K562 treated with DMSO at 1 percent for 4 hours (cell line): ENCODE results near the gene FAM167B. TPM values are rescaled to one million over a fixed set of nuclear protein-coding genes. Genes with fewer than 3 reads are reported as not detected.

Source experiments
- total RNA-seq: library from RNA; unstranded; fragments of 300-600 nt; gene quantifications from 2 replicates; pipeline ENCODE4 v1.2.3, GENCODE V29; 2022; ENCODE audit not compliant: insufficient read depth

FAM167B gene
- not detected in 2 replicates for total RNA-seq

GRCh38 chr1:32246888-32247273 lies at the start of gene FAM167B:
Gene FAM167B (plus strand): TSS chr1:32247222. CDS start chr1:32247422, 200 bp downstream.

DNA sequence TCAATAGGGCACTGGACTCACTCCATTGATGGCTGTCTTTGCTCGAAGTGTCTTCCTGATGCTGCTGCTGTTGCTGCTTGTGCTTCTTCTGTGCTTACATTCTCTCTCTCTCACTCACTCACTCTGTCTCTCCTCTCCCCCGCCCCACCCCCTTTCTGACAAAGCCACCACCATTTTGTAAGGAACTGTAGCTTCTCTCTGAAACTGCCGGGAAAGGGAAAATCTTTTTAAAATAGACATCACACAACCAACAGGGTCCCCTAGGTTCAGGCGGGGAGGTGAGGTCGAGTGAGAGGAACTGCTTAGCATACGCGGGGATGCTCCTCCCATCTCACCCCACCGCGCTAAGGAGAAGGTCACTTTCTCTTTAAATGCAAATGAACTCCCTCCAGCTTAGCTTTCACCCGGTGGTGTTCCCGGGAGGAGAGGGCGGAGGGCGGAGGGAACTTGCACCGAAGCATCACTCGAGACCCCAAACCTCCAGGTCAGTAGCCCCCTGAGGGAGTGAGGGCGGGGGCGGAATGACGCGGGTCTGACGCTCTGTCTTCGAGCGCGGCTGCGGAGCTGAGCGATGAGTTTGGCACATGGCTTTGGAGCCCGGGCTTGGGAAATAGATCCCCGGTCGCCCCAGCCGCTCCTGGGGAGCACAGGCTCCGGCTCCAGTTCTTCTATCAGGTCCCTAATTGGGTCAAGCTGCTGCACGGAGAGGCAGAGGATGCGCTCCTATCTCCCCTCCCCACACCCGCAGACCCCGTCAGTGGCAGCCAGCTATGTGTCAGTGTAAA lies 46.6 kb upstream of the FAM167B start, which contains the start of gene CCDC28B:
TSS of gene CCDC28B (plus strand) at position 370 of the 785 bp plus-strand sequence. CDS start 1,341 bp downstream, outside the sequence.

GRCh38 chr1:32205401-32206370 lies 41.3 kb upstream of the FAM167B start, which contains the start of gene IQCC:
Gene IQCC (plus strand): TSS chr1:32205671. CDS start chr1:32205682, 11 bp downstream.

DNA sequence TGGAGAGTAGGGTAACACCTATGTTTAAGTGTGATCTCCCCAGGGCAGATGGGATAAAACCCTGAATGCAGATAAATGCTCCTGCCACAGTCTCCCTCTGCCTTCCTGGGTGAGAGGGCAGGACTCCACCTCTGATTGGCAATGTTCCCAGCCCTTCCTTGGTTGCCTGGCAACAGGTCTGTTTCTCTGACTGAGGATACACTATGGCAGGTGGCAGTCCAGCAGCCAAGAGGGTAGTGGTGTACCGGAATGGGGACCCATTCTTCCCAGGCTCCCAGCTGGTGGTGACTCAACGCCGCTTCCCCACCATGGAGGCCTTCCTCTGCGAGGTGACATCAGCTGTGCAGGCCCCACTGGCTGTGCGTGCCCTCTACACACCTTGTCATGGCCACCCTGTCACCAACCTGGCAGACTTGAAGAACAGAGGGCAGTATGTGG lies 38.1 kb upstream of the FAM167B start, which contains the start of gene DCDC2B:
TSS of gene DCDC2B (plus strand) at position 199 of the 438 bp plus-strand sequence. CDS start at position 204, 5 bp downstream.

GRCh38 chr1:32221980-32222755 lies 24.9 kb upstream of the FAM167B start, which contains the start of the genes EIF3I and TMEM234:
Gene EIF3I (plus strand): TSS chr1:32222407. CDS start chr1:32222442, 35 bp downstream.
Gene TMEM234 (minus strand): TSS chr1:32222353. CDS start chr1:32222322, 31 bp downstream.

DNA sequence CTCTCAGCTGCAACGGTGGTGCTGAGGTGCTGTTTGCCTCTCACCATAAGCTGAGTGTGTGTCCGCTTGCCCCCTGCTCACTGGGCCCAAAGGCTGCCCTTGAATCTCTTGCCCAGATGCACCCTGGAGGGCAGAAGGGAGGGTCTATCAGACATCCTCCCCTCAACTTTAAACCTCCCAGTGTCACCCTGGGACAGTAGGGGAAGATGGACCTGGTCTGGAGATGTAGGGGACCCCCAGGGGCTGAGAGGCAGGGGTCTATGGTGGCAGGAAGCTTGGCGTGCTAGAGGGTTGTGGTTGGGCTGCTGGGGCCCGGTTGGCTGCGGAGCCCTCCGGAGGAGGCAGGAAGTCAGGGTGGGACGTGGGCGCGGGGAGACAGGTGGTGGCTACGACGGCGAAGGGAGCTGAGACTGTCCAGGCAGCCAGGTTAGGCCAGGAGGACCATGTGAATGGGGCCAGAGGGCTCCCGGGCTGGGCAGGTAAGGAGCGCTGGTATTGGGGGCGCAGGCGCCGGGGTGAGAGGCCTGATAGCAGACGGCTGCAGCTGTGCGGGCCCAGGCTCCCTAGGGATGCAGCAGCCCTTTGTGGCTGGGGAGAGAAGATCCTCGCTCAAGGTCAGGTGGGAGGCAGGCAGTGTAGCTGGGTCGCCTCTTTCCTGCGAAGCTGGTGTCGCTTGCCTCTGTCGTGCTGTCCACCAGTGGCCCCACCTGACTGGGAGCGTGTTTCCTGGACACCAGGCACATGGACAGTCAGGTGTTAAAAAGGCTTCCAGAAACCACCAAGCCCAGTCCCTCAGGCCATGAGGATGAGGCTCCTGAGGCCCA lies 4.1 kb downstream of the FAM167B start, which contains the start of gene LCK:
TSS of gene LCK (plus strand) at position 373 of the 824 bp plus-strand sequence. CDS start 23,065 bp downstream, outside the sequence.

GRCh38 chr1:32291708-32292538 lies 44.9 kb downstream of the FAM167B start, which contains the start of gene HDAC1:
Gene HDAC1 (plus strand): TSS chr1:32292083. CDS start chr1:32292170, 87 bp downstream.

Other genes with a start within 250 kb of the FAM167B start
- 131 and 140 TPM in 2 replicates for gene KHDRBS1, start 233.4 kb upstream of the FAM167B start, total RNA-seq
- gene TMEM39B, start 174.3 kb upstream of the FAM167B start, total RNA-seq: 31.6 and 35.5 TPM in 2 replicates
- 16.6 and 21.4 TPM in 2 replicates for gene KPNA6, start 139.2 kb upstream of the FAM167B start, total RNA-seq
- gene TXLNA, start 67.5 kb upstream of the FAM167B start, total RNA-seq: 39.0 and 39.7 TPM in 2 replicates
- 26.5 and 34.8 TPM in 2 replicates for gene CCDC28B, start 46.6 kb upstream of the FAM167B start, total RNA-seq
- 6.0 and 6.8 TPM in 2 replicates for gene IQCC, start 41.6 kb upstream of the FAM167B start, total RNA-seq
- not detected in 2 replicates for gene DCDC2B, start 38.1 kb upstream of the FAM167B start, total RNA-seq
- 5.3 and 6.7 TPM in 2 replicates for gene TMEM234, start 24.9 kb upstream of the FAM167B start, total RNA-seq
- 336 and 344 TPM in 2 replicates for gene EIF3I, start 24.8 kb upstream of the FAM167B start, total RNA-seq
- not detected in 2 replicates for gene LCK, start 4.0 kb downstream of the FAM167B start, total RNA-seq
- gene HDAC1, start 44.9 kb downstream of the FAM167B start, total RNA-seq: 207 and 208 TPM in 2 replicates
- gene MARCKSL1, start 89.0 kb downstream of the FAM167B start, total RNA-seq: 73.9 and 74.4 TPM in 2 replicates
- gene FAM229A, start 115.3 kb downstream of the FAM167B start, total RNA-seq: 21.4 and 29.8 TPM in 2 replicates
- 2.4 TPM in 1 of 2 replicates, not detected in the other for gene TSSK3, start 115.3 kb downstream of the FAM167B start, total RNA-seq
- gene BSDC1, start 147.2 kb downstream of the FAM167B start, total RNA-seq: 36.4 and 60.1 TPM in 2 replicates
- not detected in 2 replicates for gene ZBTB8B, start 217.8 kb downstream of the FAM167B start, total RNA-seq